ENCODE measurements around the gene CNOT11. TPM values are rescaled to one million over a fixed set of nuclear protein-coding genes. Genes with fewer than 3 reads are reported as not detected.
A peak's percentile ranks its signal among the peaks of the same experiment; 100 is the strongest.

The CNOT11 gene
- total and polyA plus RNA-seq, 2 of the 13 experiments (the other 11 are each of a cell fraction or from before 2014, with no cell fraction given), result 114 to 209 TPM

- TF ChIP-seq STAT6 (CRISPR knock-in tag; IDR thresholded peaks at IDR 0.05; ENCODE audit: borderline replicate concordance) (no peak; the same call in 1 of the 2 replicates), TEAD2 (CRISPR knock-in tag; IDR thresholded peaks at IDR 0.05) (no peak), HMGA1 (CRISPR knock-in tag; conservative IDR thresholded peaks at IDR 0.05) (no peak), ZFP1 (CRISPR knock-in tag; IDR thresholded peaks at IDR 0.05) (no peak), SNAI1 (CRISPR knock-in tag; IDR thresholded peaks at IDR 0.05; ENCODE audit: borderline replicate concordance) (no peak), BHLHE40 (IDR thresholded peaks at IDR 0.05; ENCODE audit: low read length) (no peak), CREB3 (CRISPR knock-in tag; IDR thresholded peaks at IDR 0.05) (no peak), RBFOX2 (IDR thresholded peaks at IDR 0.05; ENCODE audit: low read depth, low read length) (no peak), TAF15 (IDR thresholded peaks at IDR 0.05; ENCODE audit: low read depth, low read length, poor library complexity, severe bottlenecking) (no peak), ZNF503 (CRISPR knock-in tag; IDR thresholded peaks at IDR 0.05) (peak; percentile 47; the same call in 1 of the 2 replicates), KLF6 (CRISPR knock-in tag; IDR thresholded peaks at IDR 0.05) (no peak), ZNF180 (CRISPR knock-in tag; IDR thresholded peaks at IDR 0.05; ENCODE audit: borderline replicate concordance, low read depth) (no peak), NFKB2 (CRISPR knock-in tag; IDR thresholded peaks at IDR 0.05; ENCODE audit: borderline replicate concordance) (no peak), WIZ (CRISPR knock-in tag; IDR thresholded peaks at IDR 0.05) (no peak), TCF7L2 (IDR thresholded peaks at IDR 0.05; ENCODE audit: low read depth, low read length) (no peak), HNF1A (IDR thresholded peaks at IDR 0.05; ENCODE audit: low read depth) (no peak), HNF1A (CRISPR knock-in tag; IDR thresholded peaks at IDR 0.05; ENCODE audit: borderline replicate concordance) (no peak), NFE2L1 (CRISPR knock-in tag; IDR thresholded peaks at IDR 0.05; ENCODE audit: borderline replicate concordance) (no peak)
Observed at GRCh38 chr2:101205521-101206479, 46.9 kb upstream of the CNOT11 start (continued).

Data from HepG2 (cell line).